Activated CD4-positive, alpha-beta T cell treated with anti-CD3 and anti-CD28 coated beads, Interleukin-2, amount 10 ng/mL, durations not matched to agents 7 days and 5 days (primary cell): ENCODE data around the gene TMEM100. TPM values are rescaled to one million over a fixed set of nuclear protein-coding genes. Genes with fewer than 3 reads are reported as not detected.
"Not testable (repeated sequence)": the region's sequence is repeated elsewhere in the genome, so short reads cannot be mapped to it uniquely, and the experiment has no call there.

Experiments
- CTCF ChIA-PET: fragments of 350-600 bp; sonication (Branson Sonifier 250); formaldehyde crosslinking; loops from one replicate; lab custom pipeline; 2021; ENCODE audit warnings: antibody characterized with exemption; lab: Charles Lee
- POLR2A ChIA-PET: fragments of 350-600 bp; sonication (Branson Sonifier 250); formaldehyde crosslinking; loops from one replicate; lab custom pipeline; 2021; ENCODE audit warnings: antibody characterized with exemption; lab: Charles Lee
- DNase-seq: peaks from one replicate; pipeline ENCODE4 v3.0.0-alpha.2; 2020
- H3K27ac Mint-ChIP-seq: one replicate; pipeline ENCODE4 v1.8.0; 2021; ENCODE audit warnings: mild to moderate bottlenecking, moderate library complexity, mixed read lengths
- H3K27me3 Mint-ChIP-seq: one replicate; pipeline ENCODE4 v1.8.0; 2021; ENCODE audit warnings: mixed read lengths
- H3K36me3 Mint-ChIP-seq: one replicate; pipeline ENCODE4 v1.8.0; 2021; ENCODE audit warnings: low read depth, mixed read lengths
- H3K4me1 Mint-ChIP-seq: one replicate; pipeline ENCODE4 v1.8.0; 2021; ENCODE audit warnings: mixed read lengths
- H3K4me3 Mint-ChIP-seq: one replicate; pipeline ENCODE4 v1.8.0; 2021; ENCODE audit warnings: mild to moderate bottlenecking, moderate library complexity, mixed read lengths
- H3K9me3 Mint-ChIP-seq: one replicate; pipeline ENCODE4 v1.8.0; 2021; ENCODE audit warnings: mixed read lengths
- total RNA-seq, 2 experiments: library from RNA; stranded (reverse); gene quantifications; one replicate each; pipeline ENCODE4 v1.2.3, GENCODE V29; 2021

TMEM100 gene
- total RNA-seq, 2 experiments from 2014 or later: not detected

GRCh38 chr17:55687037-55687436, 35.6 kb downstream of the TMEM100 start:
- H3K4me1 Mint-ChIP-seq: no peaks in the 10 kb centered on the region
- POLR2A ChIA-PET: no interaction called here
- H3K27ac Mint-ChIP-seq: no peak overlapping the region
- no peak overlapping the region for H3K4me3 Mint-ChIP-seq
- H3K27me3 Mint-ChIP-seq: peaks cover 16% of the 10 kb centered on the region
- peaks cover 4% of the 10 kb centered on the region for H3K9me3 Mint-ChIP-seq
- no peaks in the 10 kb centered on the region for H3K36me3 Mint-ChIP-seq
- CTCF ChIA-PET: no interaction called here
- DNase-seq: no peak

DNA sequence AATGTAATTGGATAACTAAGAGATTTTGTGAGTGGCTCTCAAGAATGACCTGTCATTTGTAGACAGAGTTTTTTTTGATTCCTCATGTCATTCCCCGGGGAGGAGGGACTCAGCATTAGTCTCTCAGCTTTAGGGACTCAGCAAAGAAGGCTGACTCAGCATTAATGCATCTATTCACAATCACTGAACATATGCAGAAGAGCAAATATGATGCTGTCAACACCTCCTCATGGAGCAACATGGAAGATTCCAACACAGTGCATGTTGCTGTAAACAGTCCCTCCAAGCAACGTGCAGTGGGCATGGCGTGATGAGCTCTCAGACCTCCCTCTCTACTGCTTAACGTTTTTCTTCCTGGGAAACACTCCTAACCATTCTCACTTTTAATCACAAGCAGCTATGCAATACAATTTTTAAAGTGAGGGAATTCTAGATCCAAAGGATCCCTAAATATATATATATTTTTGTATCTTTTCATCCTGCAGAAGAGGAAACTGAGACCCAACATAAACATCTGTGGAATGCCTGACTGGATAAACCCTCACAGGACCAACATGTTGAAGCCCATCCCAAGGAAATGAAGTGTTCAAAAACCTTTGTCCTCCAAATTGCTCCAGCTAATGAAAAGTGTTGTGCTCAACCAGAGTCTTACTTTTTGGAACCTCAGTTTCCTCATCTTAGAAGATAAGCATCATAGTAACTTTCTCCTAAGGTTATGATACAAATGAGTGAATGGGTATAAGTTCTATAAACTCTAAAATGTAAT, 38.9 kb downstream of the TMEM100 start:
- Mint-ChIP-seq H3K4me1 (no peaks in the 10 kb centered on the region), H3K4me3 (no peak overlapping the region), H3K27me3 (peaks cover 36% of the 10 kb centered on the region), H3K9me3 (peaks cover 4% of the 10 kb centered on the region), H3K36me3 (no peaks in the 10 kb centered on the region), H3K27ac (no peak overlapping the region)
- ChIA-PET POLR2A (no interaction called here), CTCF (no interaction called here)
- DNase-seq: no peak

GRCh38 chr17:55681342-55681700, 41.3 kb downstream of the TMEM100 start:
- H3K36me3 Mint-ChIP-seq: no peaks in the 10 kb centered on the region
- CTCF ChIA-PET: no interaction called here

GRCh38 chr17:55680686-55681341, 41.9 kb downstream of the TMEM100 start:
- no peak for DNase-seq
- ChIA-PET CTCF (no interaction called here), POLR2A (no interaction called here)
- H3K4me1 Mint-ChIP-seq: no peaks in the 10 kb centered on the region
- H3K36me3 Mint-ChIP-seq: no peaks in the 10 kb centered on the region
- H3K27me3 Mint-ChIP-seq: peaks cover 47% of the 10 kb centered on the region
- H3K9me3 Mint-ChIP-seq: no peaks in the 10 kb centered on the region
- H3K4me3 Mint-ChIP-seq: no peak overlapping the region
- no peak overlapping the region for H3K27ac Mint-ChIP-seq

More at GRCh38 chr17:55681342-55681700, 41.3 kb downstream of the TMEM100 start:
- Mint-ChIP-seq H3K9me3 (no peaks in the 10 kb centered on the region), H3K4me3 (no peak overlapping the region), H3K27me3 (peaks cover 47% of the 10 kb centered on the region), H3K4me1 (no peaks in the 10 kb centered on the region), H3K27ac (no peak overlapping the region)
- no peak for DNase-seq
- POLR2A ChIA-PET: no interaction called here

DNA sequence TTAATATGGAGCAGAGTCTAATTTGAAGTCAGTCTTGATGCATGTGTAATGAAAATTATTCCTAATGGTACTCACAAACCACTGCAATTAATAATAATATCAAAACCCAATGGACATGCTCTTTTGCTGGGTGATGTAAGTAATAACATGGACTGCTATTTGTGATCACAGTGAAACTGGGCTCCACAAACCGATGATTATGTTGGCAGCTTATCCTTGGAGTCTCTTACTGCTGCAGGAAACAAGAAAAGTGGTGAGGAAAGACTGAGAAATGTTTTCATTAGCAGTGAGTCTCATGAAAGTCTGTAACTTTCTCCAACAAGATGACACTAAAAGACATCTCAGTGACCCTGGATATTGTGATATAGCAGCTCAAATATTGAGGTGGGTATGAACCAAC, 45.2 kb downstream of the TMEM100 start:
- POLR2A ChIA-PET: no interaction called here
- H3K9me3 Mint-ChIP-seq: no peaks in the 10 kb centered on the region
- DNase-seq: no peak
- peaks cover 35% of the 10 kb centered on the region for H3K27me3 Mint-ChIP-seq
- CTCF ChIA-PET: interaction anchor here (1.2 kb wide), 1 partner anchor 13 kb away, joined by 3 read pairs; no protein-coding TSS in a partner anchor
- H3K4me1 Mint-ChIP-seq: no peaks in the 10 kb centered on the region
- H3K4me3 Mint-ChIP-seq: no peak overlapping the region
- H3K27ac Mint-ChIP-seq: no peak overlapping the region
- H3K36me3 Mint-ChIP-seq: peaks cover 2% of the 10 kb centered on the region

GRCh38 chr17:55676274-55676673, 46.4 kb downstream of the TMEM100 start:
- no peak overlapping the region for H3K27ac Mint-ChIP-seq
- H3K9me3 Mint-ChIP-seq: no peaks in the 10 kb centered on the region
- POLR2A ChIA-PET: no interaction called here
- CTCF ChIA-PET: no interaction called here
- H3K4me3 Mint-ChIP-seq: no peak overlapping the region
- DNase-seq: no peak
- H3K27me3 Mint-ChIP-seq: peaks cover 29% of the 10 kb centered on the region
- peaks cover 2% of the 10 kb centered on the region for H3K36me3 Mint-ChIP-seq
- H3K4me1 Mint-ChIP-seq: no peaks in the 10 kb centered on the region

GRCh38 chr17:55673743-55674506, 48.7 kb downstream of the TMEM100 start:
- POLR2A ChIA-PET: no interaction called here
- CTCF ChIA-PET: no interaction called here
- no peak for DNase-seq
- no peak overlapping the region for H3K4me3 Mint-ChIP-seq
- no peaks in the 10 kb centered on the region for H3K9me3 Mint-ChIP-seq
- peaks cover 2% of the 10 kb centered on the region for H3K36me3 Mint-ChIP-seq
- H3K27ac Mint-ChIP-seq: no peak overlapping the region
- H3K4me1 Mint-ChIP-seq: no peaks in the 10 kb centered on the region
- peaks cover 19% of the 10 kb centered on the region for H3K27me3 Mint-ChIP-seq

- Mint-ChIP-seq H3K27me3 (peaks cover 11% of the 10 kb centered on the region), H3K4me1 (no peaks in the 10 kb centered on the region), H3K36me3 (peaks cover 2% of the 10 kb centered on the region), H3K4me3 (no peak overlapping the region), H3K9me3 (no peaks in the 10 kb centered on the region), H3K27ac (no peak overlapping the region)
- no peak for DNase-seq
- ChIA-PET POLR2A (no interaction called here), CTCF (no interaction called here)
These were observed 49.8 kb downstream of the TMEM100 start for GRCh38 chr17:55672585-55673501.

GRCh38 chr17:55672010-55672409, 50.7 kb downstream of the TMEM100 start:
- CTCF ChIA-PET, POLR2A ChIA-PET, H3K9me3 Mint-ChIP-seq, DNase-seq, H3K27me3 Mint-ChIP-seq, H3K36me3 Mint-ChIP-seq, H3K27ac Mint-ChIP-seq, H3K4me3 Mint-ChIP-seq, H3K4me1 Mint-ChIP-seq: not testable (repeated sequence)

Other genes starting within 250 kb of the TMEM100 start
- gene SMIM36, start 211.4 kb downstream of the TMEM100 start, total RNA-seq: not detected
- 1 to 10 TPM; 6.5 TPM for gene PCTP, start 28.2 kb upstream of the TMEM100 start, total RNA-seq